ENCODE results near the gene ARL14EP. TPM values are rescaled to one million over a fixed set of nuclear protein-coding genes. Genes with fewer than 3 reads are reported as not detected.

Gene ARL14EP
- total RNA-seq (2014; rRNA removed; shearing (Covaris generic); ENCODE audit: low replicate concordance) = 17.4 and 38.2 TPM in 2 replicates

DNA sequence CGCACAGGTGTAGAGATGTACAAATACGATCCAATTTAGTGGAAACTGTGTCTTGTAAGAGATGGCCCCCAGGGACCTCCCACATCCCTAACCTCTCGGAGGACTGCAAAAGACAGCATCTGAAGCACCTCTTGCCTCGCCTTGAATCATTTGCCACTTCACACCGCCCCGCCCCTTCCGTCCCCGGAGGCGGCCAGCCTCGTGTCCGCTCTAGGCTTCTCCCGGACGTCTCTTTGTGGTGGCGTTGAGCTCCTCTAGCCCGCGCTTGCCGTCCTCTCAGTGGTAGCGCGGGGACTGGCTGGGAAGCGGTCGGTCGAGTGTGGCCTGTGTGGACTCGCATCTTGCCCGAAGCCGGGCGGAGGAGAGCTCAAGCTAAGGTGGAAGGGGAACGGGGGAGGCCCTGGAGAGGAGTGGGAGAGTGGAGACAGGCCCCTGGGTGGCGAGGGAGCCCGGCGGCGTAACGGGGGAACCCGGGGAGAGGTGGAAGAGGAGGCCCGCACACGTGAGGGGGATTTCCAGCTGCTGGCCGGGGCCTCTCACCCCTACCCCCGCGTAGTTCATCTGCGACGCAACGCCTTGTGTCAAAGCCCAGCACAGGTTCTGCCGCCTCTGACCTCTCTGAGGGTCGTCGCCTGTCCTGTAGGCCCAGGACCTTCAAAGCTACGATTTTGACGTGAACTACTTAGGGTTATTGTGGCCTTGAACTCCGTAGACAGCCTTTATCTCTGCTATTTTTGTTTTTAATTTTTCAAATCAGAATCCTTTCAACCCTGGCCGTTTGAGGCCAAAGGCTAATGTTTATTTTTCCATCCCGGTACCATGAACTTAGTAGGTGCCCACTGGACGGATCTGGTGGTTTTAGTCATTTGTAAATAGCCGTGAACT lies at the start of gene ARL14EP:
TSS of gene ARL14EP (plus strand) at position 279 of the 885 bp plus-strand sequence. CDS start 7,845 bp downstream, outside the sequence.
- Histone ChIP-seq H3K79me2 (ENCODE audit: low read length) (peaks cover 55% of the 10 kb centered on the region), H3K4me2 (ENCODE audit: low read depth, low read length, poor library complexity, severe bottlenecking) (peak within 1 kb of the TSS; percentile 99), H3K9me2 (replicated peaks; ENCODE audit: insufficient read depth, low read length) (no peaks in the 10 kb centered on the region), H3K36me3 (ENCODE audit: insufficient read depth, low read length) (peaks cover 11% of the 10 kb centered on the region; the same call in 1 of the 2 replicates), H4K20me1 (ENCODE audit: insufficient read depth, low read depth, low read length) (no peaks in the 10 kb centered on the region; the same call in 1 of the 2 replicates), H3K27me3 (ENCODE audit: low read length) (no peaks in the 10 kb centered on the region), H2AFZ (ENCODE audit: low read length) (0 out of 2 replicates have a peak within 1 kb of the TSS, but pooled peaks have one; percentile 81), H3K4me1 (ENCODE audit: low read length) (peaks cover 45% of the 10 kb centered on the region), H3K9ac (ENCODE audit: low read length) (peak within 1 kb of the TSS; percentile 90), H3K4me3 (ENCODE audit: low read length) (peak within 1 kb of the TSS; percentile 94), H3K9me3 (ENCODE audit: low read length) (no peaks in the 10 kb centered on the region), H3K27ac (ENCODE audit: low read length) (peak within 1 kb of the TSS; percentile 43)
- DNase-seq = peak; percentile 98

GRCh38 chr11:30277176-30277575 lies 45.7 kb upstream of the ARL14EP start:
- H3K9me3 ChIP-seq (ENCODE audit: low read length) = no peaks in the 10 kb centered on the region
- no peaks in the 10 kb centered on the region for H4K20me1 ChIP-seq (ENCODE audit: insufficient read depth, low read depth, low read length)
- no peak for DNase-seq
- no peak overlapping the region for H3K4me2 ChIP-seq (ENCODE audit: low read depth, low read length, poor library complexity, severe bottlenecking)
- H3K36me3 ChIP-seq (ENCODE audit: insufficient read depth, low read length) = no peaks in the 10 kb centered on the region
- no peak overlapping the region for H3K27ac ChIP-seq (ENCODE audit: low read length)
- no peak overlapping the region for H3K4me3 ChIP-seq (ENCODE audit: low read length)
- H2AFZ ChIP-seq (ENCODE audit: low read length) = no peak overlapping the region
- no peaks in the 10 kb centered on the region for H3K79me2 ChIP-seq (ENCODE audit: low read length)
- H3K9me2 ChIP-seq (replicated peaks; ENCODE audit: insufficient read depth, low read length) = no peaks in the 10 kb centered on the region
- H3K4me1 ChIP-seq (ENCODE audit: low read length) = no peaks in the 10 kb centered on the region
- no peaks in the 10 kb centered on the region for H3K27me3 ChIP-seq (ENCODE audit: low read length)
- H3K9ac ChIP-seq (ENCODE audit: low read length) = no peak overlapping the region

DNA sequence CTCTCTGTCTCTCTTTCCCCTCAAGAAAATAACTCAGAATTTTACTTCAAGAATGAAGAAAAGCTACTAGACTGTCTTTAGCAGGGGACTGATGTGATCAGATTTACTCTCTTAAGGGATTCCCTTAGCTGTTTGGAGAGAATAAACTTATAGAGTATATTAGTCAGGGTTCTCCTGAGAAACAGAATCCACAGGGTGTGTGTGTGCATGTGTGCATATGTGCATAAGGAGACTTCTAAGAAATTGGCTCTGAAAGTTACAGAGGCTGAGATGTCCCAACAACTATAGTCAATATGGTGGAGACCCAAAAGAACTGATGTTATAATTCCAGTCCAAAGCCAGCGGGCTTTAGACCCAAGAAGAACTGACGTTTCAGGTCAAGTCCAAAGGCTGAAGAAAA lies 43.1 kb upstream of the ARL14EP start:
- Histone ChIP-seq H3K9ac (ENCODE audit: low read length) (no peak overlapping the region), H3K4me3 (ENCODE audit: low read length) (no peak overlapping the region), H3K27ac (ENCODE audit: low read length) (no peak overlapping the region), H3K9me3 (ENCODE audit: low read length) (no peaks in the 10 kb centered on the region), H3K79me2 (ENCODE audit: low read length) (no peaks in the 10 kb centered on the region), H3K4me2 (ENCODE audit: low read depth, low read length, poor library complexity, severe bottlenecking) (no peak overlapping the region), H3K27me3 (ENCODE audit: low read length) (no peaks in the 10 kb centered on the region), H4K20me1 (ENCODE audit: insufficient read depth, low read depth, low read length) (no peaks in the 10 kb centered on the region), H3K36me3 (ENCODE audit: insufficient read depth, low read length) (no peaks in the 10 kb centered on the region), H3K9me2 (replicated peaks; ENCODE audit: insufficient read depth, low read length) (no peaks in the 10 kb centered on the region), H3K4me1 (ENCODE audit: low read length) (no peaks in the 10 kb centered on the region), H2AFZ (ENCODE audit: low read length) (no peak overlapping the region)
- DNase-seq = no peak

GRCh38 chr11:30281476-30282288 lies 41.2 kb upstream of the ARL14EP start:
- H2AFZ ChIP-seq (ENCODE audit: low read length) = no peak overlapping the region
- H3K4me2 ChIP-seq (ENCODE audit: low read depth, low read length, poor library complexity, severe bottlenecking) = no peak overlapping the region
- no peak overlapping the region for H3K4me3 ChIP-seq (ENCODE audit: low read length)
- no peaks in the 10 kb centered on the region for H3K9me2 ChIP-seq (replicated peaks; ENCODE audit: insufficient read depth, low read length)
- no peaks in the 10 kb centered on the region for H3K36me3 ChIP-seq (ENCODE audit: insufficient read depth, low read length)
- no peaks in the 10 kb centered on the region for H3K79me2 ChIP-seq (ENCODE audit: low read length)
- no peaks in the 10 kb centered on the region for H3K4me1 ChIP-seq (ENCODE audit: low read length)
- no peak for DNase-seq
- no peaks in the 10 kb centered on the region for H3K27me3 ChIP-seq (ENCODE audit: low read length)
- no peak overlapping the region for H3K9ac ChIP-seq (ENCODE audit: low read length)
- no peak overlapping the region for H3K27ac ChIP-seq (ENCODE audit: low read length)
- no peaks in the 10 kb centered on the region for H4K20me1 ChIP-seq (ENCODE audit: insufficient read depth, low read depth, low read length)
- no peaks in the 10 kb centered on the region for H3K9me3 ChIP-seq (ENCODE audit: low read length)

GRCh38 chr11:30282289-30282631 lies 40.6 kb upstream of the ARL14EP start:
- no peaks in the 10 kb centered on the region for H4K20me1 ChIP-seq (ENCODE audit: insufficient read depth, low read depth, low read length)
- H3K4me3 ChIP-seq (ENCODE audit: low read length) = no peak overlapping the region
- H3K9me2 ChIP-seq (replicated peaks; ENCODE audit: insufficient read depth, low read length) = no peaks in the 10 kb centered on the region
- no peaks in the 10 kb centered on the region for H3K79me2 ChIP-seq (ENCODE audit: low read length)
- H3K9ac ChIP-seq (ENCODE audit: low read length) = no peak overlapping the region
- no peak for DNase-seq
- no peak overlapping the region for H2AFZ ChIP-seq (ENCODE audit: low read length)
- H3K27ac ChIP-seq (ENCODE audit: low read length) = no peak overlapping the region
- no peak overlapping the region for H3K4me2 ChIP-seq (ENCODE audit: low read depth, low read length, poor library complexity, severe bottlenecking)
- no peaks in the 10 kb centered on the region; the same call in 1 of the 2 replicates for H3K27me3 ChIP-seq (ENCODE audit: low read length)
- H3K9me3 ChIP-seq (ENCODE audit: low read length) = no peaks in the 10 kb centered on the region
- no peaks in the 10 kb centered on the region for H3K36me3 ChIP-seq (ENCODE audit: insufficient read depth, low read length)
- H3K4me1 ChIP-seq (ENCODE audit: low read length) = no peaks in the 10 kb centered on the region

- H3K9me2 ChIP-seq (replicated peaks; ENCODE audit: insufficient read depth, low read length) = no peaks in the 10 kb centered on the region
- H3K27ac ChIP-seq (ENCODE audit: low read length) = no peak overlapping the region
- H3K79me2 ChIP-seq (ENCODE audit: low read length) = no peaks in the 10 kb centered on the region
- no peaks in the 10 kb centered on the region for H3K9me3 ChIP-seq (ENCODE audit: low read length)
- H3K4me1 ChIP-seq (ENCODE audit: low read length) = no peaks in the 10 kb centered on the region
- H4K20me1 ChIP-seq (ENCODE audit: insufficient read depth, low read depth, low read length) = no peaks in the 10 kb centered on the region
- no peak overlapping the region for H3K4me2 ChIP-seq (ENCODE audit: low read depth, low read length, poor library complexity, severe bottlenecking)
- no peak for DNase-seq
- no peak overlapping the region for H3K9ac ChIP-seq (ENCODE audit: low read length)
- no peak overlapping the region for H2AFZ ChIP-seq (ENCODE audit: low read length)
- H3K4me3 ChIP-seq (ENCODE audit: low read length) = no peak overlapping the region
- no peaks in the 10 kb centered on the region for H3K36me3 ChIP-seq (ENCODE audit: insufficient read depth, low read length)
- H3K27me3 ChIP-seq (ENCODE audit: low read length) = no peaks in the 10 kb centered on the region; the same call in 1 of the 2 replicates
These were observed 38.1 kb upstream of the ARL14EP start for GRCh38 chr11:30284836-30285235.

DNA sequence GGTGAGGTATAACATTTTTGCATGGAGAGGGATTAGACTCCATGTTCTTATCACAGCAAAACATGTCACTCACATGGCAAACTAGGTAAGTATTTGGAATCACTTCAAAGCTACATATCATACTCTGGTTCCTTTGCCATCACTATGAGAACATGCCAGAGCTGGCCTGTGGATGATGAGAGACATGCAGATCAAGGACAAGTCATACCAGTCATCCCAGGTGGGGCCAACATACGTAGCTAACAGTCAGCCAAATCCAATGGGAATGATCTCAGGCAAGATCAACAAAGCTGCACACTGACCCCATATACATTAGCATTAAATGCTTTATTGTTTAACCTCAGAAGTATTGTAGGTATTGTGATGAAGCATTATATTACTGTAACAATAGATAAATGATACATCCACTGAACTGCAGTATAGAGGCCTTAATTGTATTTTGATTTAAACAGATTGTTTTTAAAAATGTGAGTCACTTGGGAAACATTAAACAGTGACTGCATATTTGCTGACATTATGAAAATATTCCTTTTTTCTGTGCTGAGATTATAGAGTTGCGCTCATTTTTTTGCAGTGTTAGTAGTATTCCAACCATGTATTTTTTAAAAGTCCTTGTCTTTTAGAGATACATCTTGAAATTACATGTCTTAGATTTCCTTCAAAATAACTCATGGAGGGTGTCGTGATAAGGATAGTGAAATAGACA lies 37.3 kb upstream of the ARL14EP start:
- H3K36me3 ChIP-seq (ENCODE audit: insufficient read depth, low read length) = no peaks in the 10 kb centered on the region
- no peak overlapping the region for H3K4me3 ChIP-seq (ENCODE audit: low read length)
- no peaks in the 10 kb centered on the region; the same call in 1 of the 2 replicates for H3K27me3 ChIP-seq (ENCODE audit: low read length)
- no peaks in the 10 kb centered on the region for H4K20me1 ChIP-seq (ENCODE audit: insufficient read depth, low read depth, low read length)
- H3K4me1 ChIP-seq (ENCODE audit: low read length) = no peaks in the 10 kb centered on the region
- no peaks in the 10 kb centered on the region for H3K9me2 ChIP-seq (replicated peaks; ENCODE audit: insufficient read depth, low read length)
- no peaks in the 10 kb centered on the region for H3K9me3 ChIP-seq (ENCODE audit: low read length)
- no peak for DNase-seq
- no peaks in the 10 kb centered on the region for H3K79me2 ChIP-seq (ENCODE audit: low read length)
- no peak overlapping the region for H3K27ac ChIP-seq (ENCODE audit: low read length)
- no peak overlapping the region for H3K4me2 ChIP-seq (ENCODE audit: low read depth, low read length, poor library complexity, severe bottlenecking)
- no peak overlapping the region for H2AFZ ChIP-seq (ENCODE audit: low read length)
- H3K9ac ChIP-seq (ENCODE audit: low read length) = no peak overlapping the region
